Breast epithelium (tissue), 3 donors: ENCODE results near the gene TPRG1.

Experiments
- POLR2A ChIP-seq: fragments of 450-650 bp; IDR thresholded peaks from one replicate; pipeline ENCODE4 v1.6.1; 2016; ENCODE audit warnings: antibody characterized with exemption, mild to moderate bottlenecking, moderate library complexity
- POLR2AphosphoS5 ChIP-seq, 3 donors: sonication (generic); formaldehyde crosslinking; IDR thresholded peaks; one replicate each; pipeline ENCODE4 v1.6.1; 2017; ENCODE audit warnings: antibody characterized with exemption in 3 of 3

DNA sequence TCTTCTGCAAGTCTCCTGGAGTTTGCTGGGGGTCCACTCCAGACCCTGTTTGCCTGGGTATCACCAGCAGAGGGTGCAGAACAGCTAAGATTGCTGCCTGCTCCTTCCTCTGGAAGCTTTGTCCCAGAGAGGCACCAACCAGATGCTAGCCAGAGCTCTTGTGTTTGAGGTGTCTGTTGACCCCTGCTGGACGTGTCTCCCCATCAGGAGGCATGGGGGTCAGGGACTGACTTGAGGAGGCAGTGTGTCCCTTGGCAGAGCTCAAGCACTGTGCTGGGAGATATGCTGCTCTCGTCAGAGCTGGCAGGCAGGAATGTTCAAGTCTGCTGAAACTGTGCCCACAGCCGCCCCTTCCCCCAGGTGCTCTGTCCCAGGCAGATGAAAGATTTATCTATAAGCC lies 86.5 kb downstream of the TPRG1 start:
- TF ChIP-seq POLR2A = no peak
- TF ChIP-seq POLR2AphosphoS5 (IDR thresholded peaks at IDR 0.05) = no peak
